H9 (cell line): Measurements from ENCODE around the gene PXDN. TPM values are rescaled to one million over a fixed set of nuclear protein-coding genes. Genes with fewer than 3 reads are reported as not detected.

ENCODE experiments used
- DNase-seq: peaks from one replicate; pipeline ENCODE4 v3.0.0-alpha.2; 2017
- H2AFZ ChIP-seq: one replicate; pipeline ENCODE4 v1.6.1; 2013; ENCODE audit warnings: mild to moderate bottlenecking, low read length, control low read depth, moderate library complexity
- H2AK5ac ChIP-seq: 2 replicates; pipeline ENCODE4 v1.6.1; 2013; ENCODE audit warnings: low read length, control low read depth, mixed read lengths; ENCODE audit not compliant: insufficient read length
- H2BK120ac ChIP-seq: one replicate; pipeline ENCODE4 v1.6.1; 2013; ENCODE audit warnings: low read depth, mild to moderate bottlenecking, low read length, control low read depth, inconsistent platforms; ENCODE audit not compliant: poor library complexity, severe bottlenecking
- H2BK12ac ChIP-seq: 2 replicates; pipeline ENCODE4 v1.6.1; 2013; ENCODE audit warnings: low read length, control low read depth, mixed read lengths, low read depth; ENCODE audit not compliant: insufficient read length
- H2BK15ac ChIP-seq: 2 replicates; pipeline ENCODE4 v1.6.1; 2013; ENCODE audit warnings: low read depth, low read length, control low read depth
- H2BK20ac ChIP-seq: one replicate; pipeline ENCODE4 v1.6.1; 2013; ENCODE audit warnings: low read depth, mild to moderate bottlenecking, low read length, control low read depth, inconsistent platforms; ENCODE audit not compliant: poor library complexity, severe bottlenecking
- H2BK5ac ChIP-seq: 2 replicates; pipeline ENCODE4 v1.6.1; 2013; ENCODE audit warnings: low read length, control low read depth, mixed read lengths; ENCODE audit not compliant: insufficient read length
- H3K14ac ChIP-seq: 2 replicates; pipeline ENCODE4 v1.6.1; 2013; ENCODE audit warnings: low read length, control low read depth; ENCODE audit not compliant: insufficient read depth
- H3K18ac ChIP-seq: 2 replicates; pipeline ENCODE4 v1.6.1; 2013; ENCODE audit warnings: low read depth, mild to moderate bottlenecking, mixed read lengths, low read length, control low read depth; ENCODE audit not compliant: insufficient read length
- H3K23ac ChIP-seq: 2 replicates; pipeline ENCODE4 v1.6.1; 2013; ENCODE audit warnings: low read length, control low read depth, mixed read lengths, low read depth; ENCODE audit not compliant: insufficient read length
- H3K23me2 ChIP-seq: 2 replicates; pipeline ENCODE4 v1.6.1; 2013; ENCODE audit warnings: low read depth, mild to moderate bottlenecking, mixed read lengths, low read length, control low read depth; ENCODE audit not compliant: insufficient read length, poor library complexity, severe bottlenecking
- H3K27ac ChIP-seq: 2 replicates; pipeline ENCODE4 v1.5.1; 2013; ENCODE audit warnings: low read length, control low read depth, mixed read lengths, low read depth; ENCODE audit not compliant: insufficient read length
- H3K27me3 ChIP-seq: 2 replicates; pipeline ENCODE4 v1.6.1; 2013; ENCODE audit warnings: low read length, control low read depth, inconsistent platforms; ENCODE audit not compliant: insufficient read depth
- H3K4ac ChIP-seq: 2 replicates; pipeline ENCODE4 v1.6.1; 2013; ENCODE audit warnings: low read depth, mild to moderate bottlenecking, control low read depth, inconsistent platforms, low read length, moderate library complexity
- H3K4me1 ChIP-seq: 2 replicates; pipeline ENCODE4 v1.6.1; 2013; ENCODE audit warnings: low read length, control low read depth, inconsistent platforms; ENCODE audit not compliant: insufficient read depth
- H3K4me2 ChIP-seq: 2 replicates; pipeline ENCODE4 v1.6.1; 2013; ENCODE audit warnings: low read length, control low read depth, mixed read lengths; ENCODE audit not compliant: insufficient read length, insufficient read depth
- H3K56ac ChIP-seq: 2 replicates; pipeline ENCODE4 v1.6.1; 2013; ENCODE audit warnings: low read depth, mild to moderate bottlenecking, mixed read lengths, low read length, control low read depth; ENCODE audit not compliant: insufficient read length
- H3K79me1 ChIP-seq: 2 replicates; pipeline ENCODE4 v1.6.1; 2013; ENCODE audit warnings: low read depth, mild to moderate bottlenecking, moderate library complexity, low read length, control low read depth, inconsistent platforms; ENCODE audit not compliant: insufficient read depth, poor library complexity, severe bottlenecking
- H3K79me2 ChIP-seq: 2 replicates; pipeline ENCODE4 v1.6.1; 2013; ENCODE audit warnings: low read length, control low read depth, inconsistent platforms; ENCODE audit not compliant: insufficient read depth
- H3K9ac ChIP-seq: 2 replicates; pipeline ENCODE4 v1.6.1; 2013; ENCODE audit warnings: low read length, control low read depth, mixed read lengths; ENCODE audit not compliant: insufficient read length; ENCODE audit errors: extremely low read depth
- H3K9me3 ChIP-seq: one replicate; pipeline ENCODE4 v1.6.1; 2013; ENCODE audit warnings: low read depth, low read length, inconsistent platforms; ENCODE audit not compliant: control insufficient read depth
- H3T11ph ChIP-seq: one replicate; pipeline ENCODE4 v1.6.1; 2013; ENCODE audit warnings: mild to moderate bottlenecking, low read length, control low read depth, inconsistent platforms
- H4K20me1 ChIP-seq: one replicate; pipeline ENCODE4 v1.6.1; 2013; ENCODE audit not compliant: control insufficient read depth, insufficient read length, insufficient read depth
- H4K5ac ChIP-seq: 2 replicates; pipeline ENCODE4 v1.6.1; 2013; ENCODE audit warnings: low read depth, mild to moderate bottlenecking, mixed read lengths, low read length, control low read depth; ENCODE audit not compliant: insufficient read length
- H4K8ac ChIP-seq: replicated peaks from 2 replicates; pipeline ENCODE4 v1.6.1; 2013; ENCODE audit warnings: low read length, control low read depth, mixed read lengths, low read depth; ENCODE audit not compliant: insufficient read length
- H4K91ac ChIP-seq: 2 replicates; pipeline ENCODE4 v1.6.1; 2013; ENCODE audit warnings: low read depth, mild to moderate bottlenecking, moderate library complexity, mixed read lengths, low read length, control low read depth; ENCODE audit not compliant: insufficient read length
- H3K27ac Mint-ChIP-seq, 3 experiments: 2 replicates in 2 of 3; 3 replicates in 1 of 3; pipeline ENCODE4 v1.8.0; 2020 to 2021; ENCODE audit warnings: mixed read lengths in 3 of 3, mild to moderate bottlenecking in 1 of 3, moderate library complexity in 1 of 3
- H3K27me3 Mint-ChIP-seq: 2 replicates; pipeline ENCODE4 v1.8.0; 2021; ENCODE audit warnings: low read depth, mild to moderate bottlenecking, moderate library complexity, mixed read lengths
- H3K36me3 Mint-ChIP-seq, 3 experiments: 2 replicates in 2 of 3; 3 replicates in 1 of 3; pipeline ENCODE4 v1.8.0; 2020 to 2021; ENCODE audit warnings: low read depth in 3 of 3, mixed read lengths in 3 of 3; ENCODE audit not compliant: insufficient read depth in 1 of 3
- H3K4me1 Mint-ChIP-seq, 2 experiments: 2 replicates each; pipeline ENCODE4 v1.8.0; 2020; ENCODE audit warnings: mixed read lengths in 2 of 2
- H3K4me3 Mint-ChIP-seq, 2 experiments: 2 replicates in 1 of 2; 3 replicates in 1 of 2; pipeline ENCODE4 v1.8.0; 2020 to 2021; ENCODE audit warnings: mild to moderate bottlenecking in 2 of 2, mixed read lengths in 2 of 2, moderate library complexity in 1 of 2
- H3K9me3 Mint-ChIP-seq, 2 experiments: 2 replicates in 1 of 2; 3 replicates in 1 of 2; pipeline ENCODE4 v1.8.0; 2020; ENCODE audit warnings: mild to moderate bottlenecking in 2 of 2, mixed read lengths in 2 of 2, moderate library complexity in 1 of 2
- CTCF ChIP-seq: fragments of 200-600 bp; sonication (generic); conservative IDR thresholded peaks from 3 replicates; pipeline ENCODE4 v1.8.0; 2021; ENCODE audit warnings: antibody characterized with exemption, mild to moderate bottlenecking
- WGBS: extraction: QIAGEN DNeasy Blood & Tissue Kit; methylation state at CpG from one replicate; pipeline ENCODE4 v1.1.7; 2013; ENCODE audit warnings: missing lambda C conversion rate, low lambda C conversion rate, mixed read lengths; ENCODE audit not compliant: insufficient read length; ENCODE audit errors: extremely low coverage; 5-methylcytosine and 5-hydroxymethylcytosine counted together
- total RNA-seq: library from RNA; stranded (reverse); gene quantifications from 2 replicates; pipeline ENCODE4 v1.2.1, GENCODE V29; 2021

The PXDN gene
- total RNA-seq, 1 experiment from 2014 or later: 146 TPM

GRCh38 chr2:1661891-1662605, 82.3 kb downstream of the PXDN start:
- H2BK120ac ChIP-seq: no peak overlapping the region
- no peak overlapping the region for H2BK5ac ChIP-seq
- no CpG with 5 or more reads among the region's 19 CpGs for WGBS
- H4K5ac ChIP-seq: no peak overlapping the region
- Mint-ChIP-seq H3K27me3 (peaks cover 2% of the 10 kb centered on the region), H3K36me3 (peaks cover 23 to 77% (median 58%) of the 10 kb centered on the region in 3 experiments; a peak in 6 of 7 replicates), H3K27ac (peak overlapping the region in 1 of 3 experiments; percentile 84; a peak in 3 of 7 replicates), H3K4me1 (peaks cover 4 to 15% of the 10 kb centered on the region in 2 experiments), H3K4me3 (no peak overlapping the region), H3K9me3 (no peaks in the 10 kb centered on the region)
- no peaks in the 10 kb centered on the region for H3K4me1 ChIP-seq
- no peak overlapping the region for H2BK12ac ChIP-seq
- H3K4ac ChIP-seq: no peak overlapping the region
- H3K9ac ChIP-seq: no peak overlapping the region
- no peak overlapping the region for H4K91ac ChIP-seq
- no peak overlapping the region for H2AK5ac ChIP-seq
- peak; percentile 19 for DNase-seq
- H3K79me1 ChIP-seq: no peaks in the 10 kb centered on the region
- TF ChIP-seq CTCF: no peak
- no peaks in the 10 kb centered on the region for H3K79me2 ChIP-seq
- no peak overlapping the region for H4K8ac ChIP-seq
- no peak overlapping the region for H3K4me2 ChIP-seq
- H3K23me2 ChIP-seq: no peaks in the 10 kb centered on the region
- no peak overlapping the region for H3K27ac ChIP-seq
- no peak overlapping the region for H2BK20ac ChIP-seq
- no peak overlapping the region for H3K56ac ChIP-seq
- H3K9me3 ChIP-seq: no peaks in the 10 kb centered on the region
- H3T11ph ChIP-seq: no peak overlapping the region
- H2BK15ac ChIP-seq: no peak overlapping the region
- H3K27me3 ChIP-seq: no peaks in the 10 kb centered on the region
- no peak overlapping the region for H3K23ac ChIP-seq
- H3K14ac ChIP-seq: no peak overlapping the region
- peaks cover 2% of the 10 kb centered on the region for H4K20me1 ChIP-seq
- H2AFZ ChIP-seq: no peak overlapping the region
- H3K18ac ChIP-seq: no peak overlapping the region
